GM12878 (cell line): ENCODE measurements around the gene SZRD1. TPM values are rescaled to one million over a fixed set of nuclear protein-coding genes. Genes with fewer than 3 reads are reported as not detected.

Experiments
- ATAC-seq: fragments of 200-7000 bp; cut with Tn5 transposase; 3 replicates; pipeline ENCODE4 v1.9.1; 2020; ENCODE audit warnings: mild to moderate bottlenecking, moderate library complexity
- BruUV-seq: library from RNA; stranded (reverse); fragments of 400-500 nt; replicated peaks from 2 replicates; lab custom pipeline; 2021; lab: Mats Ljungman, UMichigan
- CTCF ChIA-PET: fragments of 300-600 bp; sonication (Branson Sonifier 250); formaldehyde crosslinking; extraction: SDS; loops from one replicate; lab custom pipeline; 2021; ENCODE audit warnings: inconsistent platforms; lab: Yijun Ruan, JAX
- POLR2A ChIA-PET: fragments of 350-600 bp; formaldehyde crosslinking; extraction: SDS; loops from one replicate; lab custom pipeline; 2021; ENCODE audit warnings: inconsistent platforms; lab: Charles Lee
- RAD21 ChIA-PET: fragments of 300-600 bp; sonication (Branson Sonifier 250); formaldehyde crosslinking; loops from one replicate; lab custom pipeline; 2023; ENCODE audit warnings: antibody characterized with exemption; ENCODE audit not compliant: unreplicated experiment; lab: Charles Lee
- SMC1A ChIA-PET: fragments of 300-600 bp; sonication (Branson Sonifier 250); formaldehyde crosslinking; loops from one replicate; lab custom pipeline; 2023; ENCODE audit not compliant: unreplicated experiment, uncharacterized antibody; lab: Charles Lee
- DNase-seq: peaks from one replicate; pipeline ENCODE4 v3.0.0-alpha.2; 2011; ENCODE audit warnings: low read depth, low spot score
- FAIRE-seq: peaks from 3 replicates; lab custom pipeline; 2011; peaks lifted over from hg19 to GRCh38; lab: Jason Lieb, UNC
- H2AFZ ChIP-seq: 2 replicates; pipeline ENCODE4 v1.6.0; 2011; ENCODE audit warnings: low read depth, low read length, control low read depth; ENCODE audit not compliant: control insufficient read depth
- H3K27ac ChIP-seq: 2 replicates; pipeline ENCODE4 v1.5.1; 2011; ENCODE audit warnings: control low read depth; ENCODE audit not compliant: control insufficient read depth, insufficient read depth
- H3K27me3 ChIP-seq, 2 experiments: replicated peaks in 1 of 2; 2 replicates each; pipeline versions ENCODE4 v1.6.0 to v1.6.1; 2011; ENCODE audit warnings: low read length in 1 of 2; ENCODE audit not compliant: control insufficient read depth in 2 of 2, insufficient read depth in 2 of 2
- H3K36me3 ChIP-seq, 2 experiments: 2 replicates each; pipeline ENCODE4 v1.5.1; 2011; ENCODE audit warnings: low read length in 1 of 2; ENCODE audit not compliant: control insufficient read depth in 2 of 2, insufficient read depth in 2 of 2
- H3K4me1 ChIP-seq: 2 replicates; pipeline ENCODE4 v1.6.1; 2011; ENCODE audit warnings: mild to moderate bottlenecking, low read length, moderate library complexity, mixed read lengths; ENCODE audit not compliant: control insufficient read depth, insufficient read depth
- H3K4me2 ChIP-seq: 2 replicates; pipeline ENCODE4 v1.6.0; 2011; ENCODE audit warnings: control low read depth; ENCODE audit not compliant: control insufficient read depth, insufficient read depth
- H3K4me3 ChIP-seq: fragments of 200-600 bp; sonication (generic); 2 replicates; pipeline ENCODE4 v1.5.1; 2016
- H3K79me2 ChIP-seq: 2 replicates; pipeline ENCODE4 v1.6.0; 2011; ENCODE audit warnings: low read length; ENCODE audit not compliant: control insufficient read depth, insufficient read depth
- H3K9ac ChIP-seq: 2 replicates; pipeline ENCODE4 v1.8.0; 2011; ENCODE audit warnings: low read length, control low read depth, mixed read lengths; ENCODE audit not compliant: control insufficient read depth, insufficient read depth
- H3K9me3 ChIP-seq: replicated peaks from 3 replicates; pipeline ENCODE4 v1.5.1; 2011; ENCODE audit warnings: mild to moderate bottlenecking, low read length; ENCODE audit not compliant: control insufficient read depth, insufficient read depth
- H4K20me1 ChIP-seq: 2 replicates; pipeline ENCODE4 v1.6.0; 2011; ENCODE audit not compliant: control insufficient read depth, insufficient read depth
- FOXK2 ChIP-seq: fragments of 450-650 bp; IDR thresholded peaks from 2 replicates; pipeline ENCODE4 v1.6.1; 2017; ENCODE audit warnings: mild to moderate bottlenecking, moderate library complexity
- HDAC2 ChIP-seq: fragments of 200-600 bp; sonication (generic); IDR thresholded peaks from 2 replicates; pipeline ENCODE4 v1.6.1; 2017
- MYB ChIP-seq: fragments of 150-350 bp; IDR thresholded peaks from 2 replicates; pipeline ENCODE4 v1.6.1; 2014; ENCODE audit warnings: mild to moderate bottlenecking, low read depth, low read length, borderline replicate concordance
- NFYB ChIP-seq: IDR thresholded peaks from 2 replicates; pipeline ENCODE4 v1.6.1; 2011; ENCODE audit warnings: low read depth, mild to moderate bottlenecking, low read length, improper control_type of control experiment, moderate library complexity; ENCODE audit not compliant: insufficient read depth
- RFX5 ChIP-seq: IDR thresholded peaks from 2 replicates; pipeline ENCODE4 v1.6.1; 2011; ENCODE audit warnings: low read depth, low read length, improper control_type of control experiment
- SREBF1 ChIP-seq: IDR thresholded peaks from 2 replicates; pipeline ENCODE4 v1.6.1; 2012; ENCODE audit warnings: mild to moderate bottlenecking, low read length
- SREBF2 ChIP-seq: IDR thresholded peaks from 2 replicates; pipeline ENCODE4 v1.6.1; 2012; ENCODE audit warnings: mild to moderate bottlenecking, low read length
- STAT1 ChIP-seq: fragments of 450-650 bp; conservative IDR thresholded peaks from 2 replicates; pipeline ENCODE4 v1.6.1; 2014; ENCODE audit warnings: antibody characterized with exemption, mild to moderate bottlenecking
- TAF1 ChIP-seq: IDR thresholded peaks from 2 replicates; pipeline ENCODE4 v1.6.1; 2011; ENCODE audit warnings: mild to moderate bottlenecking, low read depth, low read length, borderline replicate concordance
- TBL1XR1 ChIP-seq: IDR thresholded peaks from 2 replicates; pipeline ENCODE4 v1.6.1; 2012; ENCODE audit warnings: low read depth, low read length, improper control_type of control experiment
- ZNF207 ChIP-seq: fragments of 450-650 bp; IDR thresholded peaks from 2 replicates; pipeline ENCODE4 v1.6.1; 2014; ENCODE audit warnings: antibody characterized with exemption, mild to moderate bottlenecking, borderline replicate concordance
- WGBS: methylation state at CpG from one replicate; pipeline ENCODE4 v1.1.6; 2016; ENCODE audit warnings: low lambda C conversion rate; ENCODE audit not compliant: insufficient replicate concordance, insufficient coverage; ENCODE audit errors: missing lambda C conversion rate; 5-methylcytosine and 5-hydroxymethylcytosine counted together
- in situ Hi-C: fragments of 300-500 bp; cut with MboI; formaldehyde crosslinking; loops from 9 replicates; pipeline ENCODE4 v1.14.3; 2018; ENCODE audit warnings: mixed read lengths
- intact Hi-C: fragments of 100-400 bp; cut with micrococcal nuclease; formaldehyde crosslinking; loops from one replicate; pipeline ENCODE4 v1.14.2; 2022; ENCODE audit not compliant: unreplicated experiment
- polyA plus RNA-seq, 11 experiments: library from polyadenylated mRNA; depleted of rRNA in 4 of 11; unstranded in 6 of 11; stranded (reverse) in 5 of 11; fragments of >200 nt; fragmentation: Nextera tagmentation in 4 of 11; fragmentation: Illumina TruSeq in 1 of 11; extraction: Ambion mirVana in 4 of 11; extraction: Trizol in 1 of 11; gene quantifications; 1 replicate in 1 of 11; 2 replicates in 10 of 11; pipeline versions ENCODE4 v1.2.1 to v1.2.3, GENCODE V29; 2011 to 2016; ENCODE audit warnings: inconsistent platforms in 2 of 11, missing spikeins in 2 of 11, low read depth in 1 of 11
- total RNA-seq, 4 experiments: library from RNA; depleted of rRNA in 3 of 4; stranded (reverse); fragments of >200 nt in 3 of 4; fragmentation: Illumina TruSeq in 1 of 4; extraction: Trizol in 1 of 4; gene quantifications; 2 replicates each; pipeline versions ENCODE4 v1.2.1 to v1.2.3, GENCODE V29; 2013 to 2021
- TF ChIP-seq, protein P1 (sequence below): fragments of 450-650 bp; IDR thresholded peaks from 2 replicates; pipeline ENCODE4 v1.6.1; 2016; ENCODE audit warnings: mild to moderate bottlenecking

Gene SZRD1
- total and polyA plus RNA-seq, 10 of the 15 experiments (the other 5 are each of a cell fraction or from before 2014, with no cell fraction given): 5.6 to 213 (median 113) TPM

- ATAC-seq (no peak), FAIRE-seq (no peak), DNase-seq (no peak)
- ChIA-PET SMC1A (no interaction called here), CTCF (no interaction called here), RAD21 (no interaction called here), POLR2A (interaction anchor here (0.5 kb wide), 1 partner anchor 20 kb away, joined by 3 read pairs; no protein-coding TSS in a partner anchor)
- TF ChIP-seq TBL1XR1 (no peak), SREBF1 (no peak)
- 87% methylated on average over 5 of the region's 5 CpGs for WGBS
- Histone ChIP-seq H3K9ac (no peak overlapping the region), H3K36me3 (no peaks in the 10 kb centered on the region), H2AFZ (no peak overlapping the region), H3K4me3 (no peak overlapping the region), H3K79me2 (peaks cover 36% of the 10 kb centered on the region), H3K9me3 (no peaks in the 10 kb centered on the region), H3K4me1 (no peaks in the 10 kb centered on the region), H4K20me1 (no peaks in the 10 kb centered on the region), H3K27ac (no peak overlapping the region), H3K4me2 (no peak overlapping the region), H3K27me3 (no peaks in the 10 kb centered on the region)
- intact Hi-C loops: no loop called here
- in situ Hi-C loops: no loop called here
- BruUV-seq: no TSS peak
These were observed 28.1 kb upstream of the SZRD1 start for GRCh38 chr1:16338961-16339360.

- TF ChIP-seq TAF1 (no peak), NFYB (no peak), MYB (no peak), RFX5 (no peak), FOXK2 (no peak), SREBF2 (no peak), STAT1 (no peak), HDAC2 (no peak), ZNF207 (no peak)
- TF ChIP-seq, protein P1, sequence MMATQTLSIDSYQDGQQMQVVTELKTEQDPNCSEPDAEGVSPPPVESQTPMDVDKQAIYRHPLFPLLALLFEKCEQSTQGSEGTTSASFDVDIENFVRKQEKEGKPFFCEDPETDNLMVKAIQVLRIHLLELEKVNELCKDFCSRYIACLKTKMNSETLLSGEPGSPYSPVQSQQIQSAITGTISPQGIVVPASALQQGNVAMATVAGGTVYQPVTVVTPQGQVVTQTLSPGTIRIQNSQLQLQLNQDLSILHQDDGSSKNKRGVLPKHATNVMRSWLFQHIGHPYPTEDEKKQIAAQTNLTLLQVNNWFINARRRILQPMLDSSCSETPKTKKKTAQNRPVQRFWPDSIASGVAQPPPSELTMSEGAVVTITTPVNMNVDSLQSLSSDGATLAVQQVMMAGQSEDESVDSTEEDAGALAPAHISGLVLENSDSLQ: no peak
- no peak overlapping the region for H2AFZ ChIP-seq
- H3K27ac ChIP-seq: no peak overlapping the region
- no peaks in the 10 kb centered on the region for H3K4me1 ChIP-seq
- no peaks in the 10 kb centered on the region for H3K27me3 ChIP-seq
- peaks cover 34% of the 10 kb centered on the region for H3K79me2 ChIP-seq
- ChIA-PET POLR2A (no interaction called here), CTCF (no interaction called here), RAD21 (no interaction called here), SMC1A (no interaction called here)
- 85% methylated on average over 1 of the region's 1 CpG for WGBS
- no peak for FAIRE-seq
- no peak overlapping the region for H3K4me2 ChIP-seq
- H3K4me3 ChIP-seq: no peak overlapping the region
- no peak overlapping the region for H3K9ac ChIP-seq
- no peaks in the 10 kb centered on the region for H3K36me3 ChIP-seq
- no peaks in the 10 kb centered on the region for H3K9me3 ChIP-seq
- in situ Hi-C loops (no loop called here), intact Hi-C loops (no loop called here)
- no peak for DNase-seq
- no peaks in the 10 kb centered on the region for H4K20me1 ChIP-seq
- ATAC-seq: no peak
- BruUV-seq: no TSS peak
These were observed 26.4 kb upstream of the SZRD1 start for GRCh38 chr1:16340673-16341072.
